HG03159 (cell line): ENCODE results near the gene HS3ST5.
"Not testable (repeated sequence)": the region's sequence is repeated elsewhere in the genome, so short reads cannot be mapped to it uniquely, and the experiment has no call there.

Source experiments
- ATAC-seq: cut with Tn5 transposase; IDR thresholded peaks from one replicate; pipeline ENCODE4 v1.9.1; 2021; ENCODE audit warnings: mild to moderate bottlenecking, moderate library complexity; ENCODE audit not compliant: unreplicated experiment

The HS3ST5 gene

DNA sequence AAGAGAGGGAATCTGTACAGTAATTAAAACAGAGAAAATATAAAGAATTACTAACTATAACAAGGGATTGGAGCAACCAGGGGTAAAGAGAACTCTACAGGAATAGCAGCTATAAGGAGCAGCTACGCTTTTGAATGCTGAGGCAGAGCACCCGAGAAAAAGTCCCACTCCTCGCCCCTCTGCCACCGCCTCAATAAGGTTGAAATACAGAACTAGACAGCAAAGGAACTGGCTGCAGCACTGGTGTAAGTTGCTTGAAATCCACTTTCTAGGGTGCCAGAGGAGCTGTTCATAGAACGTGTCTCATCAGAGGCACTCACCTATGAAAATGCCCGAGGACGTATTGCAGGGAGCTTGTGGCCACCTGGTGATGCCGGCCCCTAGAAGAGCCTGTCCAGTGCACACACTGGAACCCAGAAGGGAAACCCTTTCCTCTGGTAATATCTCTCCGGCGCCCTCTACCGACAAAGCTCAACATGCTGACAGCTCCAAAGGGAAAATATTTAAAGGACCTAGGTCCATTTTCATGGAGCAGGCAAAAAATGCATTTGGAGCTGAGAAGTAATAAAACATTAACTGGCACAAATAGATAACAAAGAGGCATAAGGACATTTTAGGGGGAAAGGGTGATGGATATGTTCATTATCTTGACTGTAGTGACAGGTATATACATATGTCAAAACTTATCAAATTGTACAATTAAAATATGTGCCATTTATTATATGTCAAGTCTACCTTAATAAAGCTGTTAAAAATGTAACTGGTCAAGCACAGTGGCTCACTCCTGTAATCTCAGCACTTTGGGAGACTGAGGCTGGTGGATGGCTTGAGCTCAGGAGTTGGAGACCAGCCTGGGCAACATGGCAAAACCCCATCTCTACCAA lies 234.5 kb downstream of the HS3ST5 start:
- no peak for ATAC-seq

DNA sequence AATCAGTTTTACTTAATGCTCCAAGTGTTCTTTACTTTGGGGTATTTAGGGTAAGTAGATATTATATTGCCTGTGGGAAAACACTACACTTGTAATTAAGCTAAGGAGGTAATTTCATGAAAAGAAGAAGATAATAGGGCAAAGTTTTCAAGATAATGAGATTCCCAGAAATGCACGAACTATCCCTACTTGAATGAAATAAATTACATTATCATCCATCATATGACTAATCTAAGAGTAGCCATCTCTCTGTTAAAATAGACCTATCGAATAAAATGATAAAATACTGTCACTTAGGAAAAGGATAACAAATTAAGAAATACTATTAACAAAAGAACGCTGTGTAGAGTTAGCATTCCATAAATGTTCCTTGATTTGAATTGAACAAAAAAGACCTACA lies 236.8 kb downstream of the HS3ST5 start:
- ATAC-seq: no peak

DNA sequence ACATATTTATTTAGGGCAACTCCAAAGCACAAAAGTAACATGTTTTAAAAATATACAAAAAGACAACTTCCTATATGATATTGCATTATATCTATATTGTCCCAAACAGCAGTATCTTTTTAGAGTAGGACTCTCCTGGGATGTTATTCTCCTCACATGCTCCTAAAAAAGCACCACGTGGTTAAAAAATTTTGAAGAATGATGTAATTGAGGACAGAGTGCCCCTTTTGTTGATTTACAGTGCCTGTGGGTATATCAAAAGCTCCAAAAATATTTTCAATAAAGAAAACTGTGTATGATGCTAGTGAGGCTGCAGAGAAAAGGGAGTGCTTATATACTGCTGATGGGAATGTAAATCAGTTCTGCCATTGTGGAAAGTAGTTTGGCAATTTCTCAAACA lies 241.6 kb downstream of the HS3ST5 start:
- ATAC-seq: no peak

DNA sequence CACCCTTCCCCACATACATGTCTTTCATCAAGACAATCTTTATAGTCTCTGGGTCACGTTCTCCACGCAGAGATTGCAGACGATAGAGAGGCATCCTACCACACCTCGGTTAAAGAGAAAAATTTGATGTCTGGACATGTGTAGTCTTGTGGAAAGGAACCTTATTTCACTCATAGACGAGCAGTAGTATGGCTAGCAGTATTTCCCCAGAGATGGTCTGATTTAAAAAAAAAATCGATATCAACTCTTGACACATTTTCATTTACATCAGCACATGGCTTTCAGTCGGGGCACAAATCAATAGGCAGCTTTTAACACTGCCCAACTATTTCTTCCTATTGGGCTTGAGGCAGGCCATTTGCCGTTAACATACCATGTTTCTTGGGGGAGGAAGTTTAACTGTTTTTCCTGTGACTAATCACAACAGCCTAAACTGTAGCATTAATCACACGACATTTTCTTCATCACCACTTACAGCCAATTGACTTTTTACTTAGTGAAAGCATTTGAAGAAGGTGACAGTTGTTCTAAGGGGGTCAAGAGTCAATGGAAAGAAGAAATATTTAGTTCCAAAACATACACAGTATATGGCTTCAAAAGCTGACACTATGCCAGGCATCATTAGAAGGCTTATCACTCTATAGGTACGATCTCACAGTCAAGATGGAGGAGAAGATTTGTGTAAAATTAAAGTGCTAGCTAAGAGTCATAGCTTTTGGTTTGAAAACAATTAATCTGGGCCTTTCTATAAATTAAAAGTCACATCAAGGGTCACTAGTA lies 242.4 kb downstream of the HS3ST5 start:
- ATAC-seq: no peak

GRCh38 chr6:114096561-114097172 lies 246.2 kb downstream of the HS3ST5 start:
- ATAC-seq: peak; percentile 74

GRCh38 chr6:114092943-114093342 lies 249.9 kb downstream of the HS3ST5 start:
- ATAC-seq: no peak

DNA sequence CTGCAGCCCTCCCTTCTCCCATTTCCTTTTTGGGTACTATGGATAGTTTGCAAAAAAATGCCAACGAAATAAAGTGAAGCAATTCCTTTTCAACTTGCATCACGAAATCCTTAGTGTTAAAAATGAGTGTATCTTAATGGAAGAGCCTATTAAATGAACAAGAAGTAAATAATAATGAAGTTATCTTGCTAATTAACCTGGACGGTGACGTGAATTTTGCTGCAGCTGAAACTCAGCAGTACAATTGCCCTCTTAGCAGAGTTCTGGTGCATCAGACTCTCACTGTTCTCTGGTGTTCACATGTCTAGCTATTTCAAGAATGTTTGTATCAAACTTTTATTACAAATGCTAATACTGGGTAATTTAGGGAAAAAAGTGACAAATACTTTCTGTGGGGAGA lies 252.2 kb downstream of the HS3ST5 start:
- ATAC-seq: no peak

- ATAC-seq: no peak
These were observed 255.3 kb downstream of the HS3ST5 start for GRCh38 chr6:114087496-114087895.

- no peak for ATAC-seq
These were observed 257.6 kb downstream of the HS3ST5 start for GRCh38 chr6:114085211-114085610.

- no peak for ATAC-seq
These were observed 258.4 kb downstream of the HS3ST5 start for GRCh38 chr6:114084327-114084890.

- ATAC-seq: no peak
These were observed 259.6 kb downstream of the HS3ST5 start for GRCh38 chr6:114083251-114083650.

GRCh38 chr6:114081730-114082129 lies 261.1 kb downstream of the HS3ST5 start:
- ATAC-seq: no peak

DNA sequence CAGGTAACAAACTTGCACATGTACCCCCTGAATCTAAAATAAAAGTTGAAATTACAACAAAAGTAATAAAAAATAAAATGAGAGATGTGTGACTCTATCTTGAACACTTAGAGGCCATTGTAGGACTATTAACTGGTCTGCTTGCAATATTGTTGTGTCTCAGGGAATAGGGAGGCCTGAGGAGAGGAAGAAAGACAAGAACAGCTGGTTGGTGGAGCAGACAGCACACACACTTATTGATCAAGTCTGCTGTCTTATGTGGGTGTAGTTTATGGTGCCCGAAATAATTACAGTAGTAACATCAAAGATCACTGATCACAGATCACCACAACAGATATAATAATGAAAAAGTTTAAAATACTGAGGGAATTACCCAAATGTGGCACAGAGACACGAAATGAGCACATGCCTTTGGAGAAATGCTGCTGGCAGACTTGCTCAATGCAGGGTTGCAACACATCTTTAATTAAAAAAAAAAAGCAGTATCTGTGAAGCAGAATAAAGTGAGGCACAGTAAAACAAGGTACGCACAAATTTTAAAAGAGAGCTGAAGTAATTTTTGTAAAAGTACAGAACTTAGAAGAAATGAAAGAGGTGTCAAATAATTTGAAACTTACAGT lies 261.8 kb downstream of the HS3ST5 start:
- no peak for ATAC-seq

- not testable (repeated sequence) for ATAC-seq
These were observed 262.4 kb downstream of the HS3ST5 start for GRCh38 chr6:114080410-114080809.

GRCh38 chr6:114075777-114076176 lies 267.0 kb downstream of the HS3ST5 start:
- ATAC-seq: no peak

GRCh38 chr6:114075300-114075699 lies 267.5 kb downstream of the HS3ST5 start:
- ATAC-seq: no peak

- ATAC-seq: no peak
These were observed 274.1 kb downstream of the HS3ST5 start for GRCh38 chr6:114068771-114069170.

GRCh38 chr6:114068116-114068515 lies 274.7 kb downstream of the HS3ST5 start:
- no peak for ATAC-seq

DNA sequence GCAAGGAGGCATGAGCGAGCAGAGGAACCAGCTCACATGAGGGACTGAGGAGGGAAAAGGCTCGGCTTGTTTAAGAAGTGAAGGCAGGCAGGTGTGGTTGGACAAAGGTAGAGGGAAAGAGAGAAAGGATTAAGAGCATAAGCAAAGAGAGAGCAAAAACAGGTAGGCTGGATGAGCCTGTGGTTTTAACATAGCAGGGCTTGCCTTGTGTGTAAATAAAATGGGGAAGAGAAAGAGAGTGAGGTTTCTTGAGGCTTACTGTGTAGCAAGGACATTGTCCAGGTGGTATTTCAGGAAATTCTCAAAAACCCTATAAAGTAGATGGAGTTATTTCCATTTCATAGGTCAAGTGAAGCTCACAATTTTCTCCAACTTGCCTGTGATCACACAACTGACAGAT lies 278.0 kb downstream of the HS3ST5 start:
- peak; percentile 59 for ATAC-seq

- ATAC-seq: no peak
These were observed 278.9 kb downstream of the HS3ST5 start for GRCh38 chr6:114063956-114064355.

GRCh38 chr6:114062199-114062598 lies 280.6 kb downstream of the HS3ST5 start:
- ATAC-seq: no peak
